Choroid plexus epithelial cell (primary cell): ENCODE results near the gene SSX2IP.

Experiments used
- DNase-seq: peaks from one replicate; pipeline ENCODE4 v3.0.0-alpha.2; 2010; ENCODE audit warnings: low read depth
- H3K4me3 ChIP-seq: 2 replicates; pipeline ENCODE4 v1.5.1; 2011; ENCODE audit warnings: low read depth, mild to moderate bottlenecking, control low read depth, low read length, moderate library complexity
- CTCF ChIP-seq: conservative IDR thresholded peaks from 2 replicates; pipeline ENCODE4 v1.5.1; 2011; ENCODE audit warnings: low read depth, mild to moderate bottlenecking, control low read depth, inconsistent platforms, low read length, moderate library complexity

The SSX2IP gene

DNA sequence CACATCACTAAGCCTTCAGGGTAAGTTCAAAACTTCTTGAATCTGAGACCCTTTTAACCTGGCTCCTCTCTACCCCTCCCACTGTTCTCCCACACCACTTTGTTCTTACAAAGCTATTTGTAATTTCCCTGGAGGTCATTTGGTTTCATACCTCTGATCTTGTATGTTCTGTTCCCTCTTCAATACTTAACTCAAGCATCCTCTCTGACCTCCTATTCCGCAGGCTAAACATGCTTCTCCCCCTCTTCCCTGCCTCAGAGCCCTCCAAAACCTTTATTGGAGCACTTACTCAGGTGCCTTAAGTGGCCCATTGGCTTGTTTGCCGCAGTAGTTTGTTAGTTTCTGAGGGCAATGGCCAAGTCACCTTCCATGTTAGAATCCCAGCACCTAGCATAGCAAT lies 54.8 kb downstream of the SSX2IP start:
- no peak overlapping the region for H3K4me3 ChIP-seq
- TF ChIP-seq CTCF = no peak
- DNase-seq = no peak

DNA sequence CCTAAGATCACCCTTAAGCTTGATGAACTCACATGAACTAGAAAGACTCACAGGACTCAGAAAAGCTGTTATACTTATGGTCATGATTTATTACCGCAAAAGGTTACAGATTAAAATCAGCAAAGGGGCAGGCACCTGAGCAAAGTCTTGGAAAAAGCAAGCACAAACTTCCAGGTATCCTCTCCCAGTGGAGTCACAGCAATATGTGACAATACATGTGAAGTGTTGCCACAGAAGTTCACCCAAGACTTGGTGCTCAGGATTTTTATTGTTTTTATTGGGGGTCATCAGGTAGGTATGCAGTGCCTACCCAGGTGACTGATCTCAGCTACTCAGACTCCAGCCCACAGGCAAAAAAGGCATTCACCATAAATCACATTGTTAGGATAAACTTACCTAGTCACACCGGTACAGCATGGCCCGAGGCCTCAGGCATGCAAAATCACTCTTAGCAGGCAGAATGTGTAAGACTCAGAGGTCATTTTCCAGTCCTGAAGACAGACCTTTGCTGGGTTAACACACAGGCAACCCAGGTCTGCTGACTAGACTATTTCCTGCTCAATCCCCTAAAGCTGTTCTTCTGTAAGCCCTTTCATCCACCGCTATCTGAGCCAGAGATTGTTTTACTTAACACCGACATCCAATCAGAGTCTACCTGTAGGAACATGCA lies 55.6 kb downstream of the SSX2IP start:
- no peak overlapping the region for H3K4me3 ChIP-seq
- TF ChIP-seq CTCF = no peak
- peak; percentile 13 for DNase-seq

GRCh38 chr1:84632673-84633434 lies 57.4 kb downstream of the SSX2IP start:
- H3K4me3 ChIP-seq = no peak overlapping the region
- peak; percentile 50 for DNase-seq
- TF ChIP-seq CTCF = no peak

- no peak overlapping the region for H3K4me3 ChIP-seq
- DNase-seq = no peak
- TF ChIP-seq CTCF = no peak
Observed at GRCh38 chr1:84632137-84632536, 58.1 kb downstream of the SSX2IP start.

- H3K4me3 ChIP-seq = no peak overlapping the region
- TF ChIP-seq CTCF = no peak
- no peak for DNase-seq
Observed at GRCh38 chr1:84624876-84625275, 65.4 kb downstream of the SSX2IP start.

- no peak for TF ChIP-seq CTCF
- H3K4me3 ChIP-seq = no peak overlapping the region
- DNase-seq = no peak
Observed at GRCh38 chr1:84621553-84621952, 68.7 kb downstream of the SSX2IP start.

GRCh38 chr1:84620720-84621313 lies 69.4 kb downstream of the SSX2IP start:
- TF ChIP-seq CTCF = peak; percentile 58
- DNase-seq = peak; percentile 78
- peak overlapping the region; percentile 74 for H3K4me3 ChIP-seq
